Ascending aorta (tissue), 2 donors: ENCODE measurements around the gene HDHD3. TPM values are rescaled to one million over a fixed set of nuclear protein-coding genes. Genes with fewer than 3 reads are reported as not detected.

ENCODE experiments used
- DNase-seq, 2 donors: peaks; one replicate each; pipeline ENCODE4 v3.0.0-alpha.2; 2019; ENCODE audit warnings: low spot score in 2 of 2
- H3K27ac ChIP-seq, 2 donors: fragments of 200-600 bp; sonication (generic); one replicate each; pipeline ENCODE4 v1.5.1; 2016 to 2017; ENCODE audit warnings: mild to moderate bottlenecking in 1 of 2
- H3K27me3 ChIP-seq: fragments of 200-600 bp; sonication (generic); one replicate; pipeline ENCODE4 v1.5.1; 2017
- H3K36me3 ChIP-seq, 2 donors: fragments of 200-600 bp; sonication (generic); one replicate each; pipeline ENCODE4 v1.5.1; 2016
- H3K4me1 ChIP-seq, 2 donors: fragments of 200-600 bp; sonication (generic); one replicate each; pipeline ENCODE4 v1.5.1; 2016 to 2017; ENCODE audit warnings: mild to moderate bottlenecking in 1 of 2
- H3K4me3 ChIP-seq, 2 donors: fragments of 200-600 bp; sonication (generic); one replicate each; pipeline ENCODE4 v1.5.1; 2016 to 2017; ENCODE audit warnings: mild to moderate bottlenecking in 1 of 2
- H3K9me3 ChIP-seq, 2 donors: fragments of 200-600 bp; sonication (generic); one replicate each; pipeline ENCODE4 v1.5.1; 2016
- intact Hi-C: fragments of 100-400 bp; cut with DNase I; formaldehyde crosslinking; loops from one replicate; pipeline ENCODE4 v1.15.1; 2023
- total RNA-seq: library from RNA; depleted of rRNA; stranded (reverse); fragments of >200 nt; gene quantifications from one replicate; pipeline ENCODE4 v1.1.0, GENCODE V29; 2016
- TF ChIP-seq, protein P1 (sequence below), 3 experiments: fragments of 200-600 bp in 2 of 3; fragments of 450-650 bp in 1 of 3; sonication (generic) in 2 of 3; IDR thresholded peaks; one replicate each; pipeline ENCODE4 v1.5.1; 2016 to 2019; ENCODE audit warnings: antibody characterized with exemption in 3 of 3, mild to moderate bottlenecking in 1 of 3, moderate library complexity in 1 of 3

Gene HDHD3
- total RNA-seq, 1 donor from 2014 or later: 16.5 TPM

DNA sequence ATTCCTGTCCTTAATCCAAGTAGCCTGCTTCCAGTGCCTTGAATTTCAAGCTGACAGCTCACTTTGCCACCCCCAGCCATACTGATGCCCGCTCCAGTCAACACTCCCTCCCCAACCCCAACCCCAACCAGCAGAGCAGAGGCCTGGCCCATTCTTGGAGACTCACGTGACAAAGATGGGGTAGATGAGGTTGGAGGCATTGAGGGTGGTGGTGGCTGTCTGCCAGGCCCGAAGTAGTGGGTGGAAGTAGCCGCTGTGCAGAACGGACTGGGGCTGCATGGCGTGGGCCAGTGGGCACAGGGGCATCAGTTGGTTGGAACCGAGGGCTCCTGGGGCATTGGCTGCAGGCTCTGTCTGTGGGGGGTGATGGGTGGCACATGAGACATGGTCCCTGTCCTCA lies 16.5 kb upstream of the HDHD3 start:
- peaks cover 41 to 47% of the 10 kb centered on the region in 2 donors for H3K36me3 ChIP-seq
- intact Hi-C loops: no loop called here
- H3K27ac ChIP-seq: no peak overlapping the region
- TF ChIP-seq, protein P1, sequence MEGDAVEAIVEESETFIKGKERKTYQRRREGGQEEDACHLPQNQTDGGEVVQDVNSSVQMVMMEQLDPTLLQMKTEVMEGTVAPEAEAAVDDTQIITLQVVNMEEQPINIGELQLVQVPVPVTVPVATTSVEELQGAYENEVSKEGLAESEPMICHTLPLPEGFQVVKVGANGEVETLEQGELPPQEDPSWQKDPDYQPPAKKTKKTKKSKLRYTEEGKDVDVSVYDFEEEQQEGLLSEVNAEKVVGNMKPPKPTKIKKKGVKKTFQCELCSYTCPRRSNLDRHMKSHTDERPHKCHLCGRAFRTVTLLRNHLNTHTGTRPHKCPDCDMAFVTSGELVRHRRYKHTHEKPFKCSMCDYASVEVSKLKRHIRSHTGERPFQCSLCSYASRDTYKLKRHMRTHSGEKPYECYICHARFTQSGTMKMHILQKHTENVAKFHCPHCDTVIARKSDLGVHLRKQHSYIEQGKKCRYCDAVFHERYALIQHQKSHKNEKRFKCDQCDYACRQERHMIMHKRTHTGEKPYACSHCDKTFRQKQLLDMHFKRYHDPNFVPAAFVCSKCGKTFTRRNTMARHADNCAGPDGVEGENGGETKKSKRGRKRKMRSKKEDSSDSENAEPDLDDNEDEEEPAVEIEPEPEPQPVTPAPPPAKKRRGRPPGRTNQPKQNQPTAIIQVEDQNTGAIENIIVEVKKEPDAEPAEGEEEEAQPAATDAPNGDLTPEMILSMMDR (IDR thresholded peaks at IDR 0.05): no peak
- H3K27me3 ChIP-seq: no peaks in the 10 kb centered on the region
- peaks cover 0 to 2% of the 10 kb centered on the region in 2 donors for H3K4me1 ChIP-seq
- H3K4me3 ChIP-seq: no peak overlapping the region
- no peaks in the 10 kb centered on the region for H3K9me3 ChIP-seq
- DNase-seq: no peak

DNA sequence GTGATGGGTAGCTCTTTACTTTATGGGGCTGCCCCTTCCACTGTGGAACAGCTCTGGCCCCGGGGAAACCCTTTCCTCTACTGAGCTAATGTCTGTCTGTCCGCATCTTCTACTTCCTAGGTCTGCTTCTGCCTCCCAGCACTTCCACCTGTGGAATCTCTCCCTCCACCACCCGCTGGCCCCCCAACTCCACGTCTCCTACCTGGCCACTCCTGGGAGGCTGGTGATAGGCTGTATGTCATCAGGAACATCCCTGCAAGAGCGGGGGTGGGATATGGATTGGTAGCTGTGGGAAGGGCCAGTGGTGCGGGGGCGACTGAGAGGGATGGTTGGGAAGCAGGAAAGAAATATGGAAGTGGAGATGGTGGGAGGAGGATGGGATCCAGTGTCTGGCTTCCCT lies 15.1 kb upstream of the HDHD3 start:
- H3K4me3 ChIP-seq: no peak overlapping the region
- no peak for DNase-seq
- TF ChIP-seq, protein P1 (IDR thresholded peaks at IDR 0.05): no peak
- intact Hi-C loops: no loop called here
- H3K36me3 ChIP-seq: peaks cover 47 to 60% of the 10 kb centered on the region in 2 donors
- H3K27ac ChIP-seq: no peak overlapping the region
- no peaks in the 10 kb centered on the region for H3K4me1 ChIP-seq
- H3K27me3 ChIP-seq: no peaks in the 10 kb centered on the region
- no peaks in the 10 kb centered on the region for H3K9me3 ChIP-seq

DNA sequence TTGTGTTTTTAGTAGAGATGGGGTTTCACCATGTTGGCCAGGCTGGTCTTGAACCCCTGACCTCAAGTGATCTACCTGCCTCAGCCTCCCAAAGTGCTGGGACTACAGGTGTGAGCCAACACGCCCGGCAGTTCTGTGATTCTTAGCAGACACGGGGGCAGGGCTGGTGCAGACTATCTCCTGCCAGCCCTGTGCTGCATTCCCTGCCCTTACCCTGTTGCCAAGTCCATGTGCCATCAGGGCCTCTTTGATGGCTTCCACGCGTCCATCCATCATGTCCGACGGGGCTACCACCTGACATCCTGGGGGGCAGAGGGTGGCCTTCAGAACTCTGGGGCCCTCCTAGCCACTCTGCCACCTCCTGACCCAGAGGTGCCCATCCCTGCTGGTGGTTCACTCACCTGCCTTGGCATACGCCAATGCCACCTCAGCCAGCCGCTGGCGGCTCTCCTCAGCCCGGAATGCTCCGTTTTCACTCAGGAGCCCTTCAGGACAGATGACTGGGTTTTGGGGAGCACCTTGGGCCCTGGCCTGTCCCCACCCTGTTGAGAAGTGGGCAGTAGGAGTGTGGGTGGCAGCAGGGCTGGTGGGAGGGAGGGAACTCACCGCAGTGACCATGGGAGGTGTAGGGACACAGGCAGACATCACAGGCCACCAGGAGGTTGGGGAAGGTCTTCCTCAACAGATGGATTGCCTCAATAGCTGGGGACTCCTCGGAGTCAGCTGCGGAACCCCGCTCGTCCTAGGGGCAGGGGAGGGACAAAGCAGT lies 13.6 kb upstream of the HDHD3 start:
- Histone ChIP-seq H3K4me1 (no peaks in the 10 kb centered on the region), H3K36me3 (peaks cover 47 to 66% of the 10 kb centered on the region in 2 donors), H3K4me3 (no peak overlapping the region), H3K27me3 (no peaks in the 10 kb centered on the region), H3K27ac (no peak overlapping the region), H3K9me3 (no peaks in the 10 kb centered on the region)
- no peak for DNase-seq
- intact Hi-C loops: no loop called here
- TF ChIP-seq, protein P1 (IDR thresholded peaks at IDR 0.05): no peak

GRCh38 chr9:113389451-113389850 lies 12.7 kb upstream of the HDHD3 start:
- Histone ChIP-seq H3K9me3 (no peaks in the 10 kb centered on the region), H3K27me3 (no peaks in the 10 kb centered on the region), H3K36me3 (peaks cover 47 to 66% of the 10 kb centered on the region in 2 donors), H3K4me1 (no peaks in the 10 kb centered on the region), H3K4me3 (no peak overlapping the region), H3K27ac (no peak overlapping the region)
- intact Hi-C loops: no loop called here
- no peak for DNase-seq
- TF ChIP-seq, protein P1 (IDR thresholded peaks at IDR 0.05): no peak

GRCh38 chr9:113388833-113389232 lies 12.0 kb upstream of the HDHD3 start:
- DNase-seq: no peak
- H3K4me3 ChIP-seq: no peak overlapping the region
- no peaks in the 10 kb centered on the region for H3K27me3 ChIP-seq
- peaks cover 47 to 66% of the 10 kb centered on the region in 2 donors for H3K36me3 ChIP-seq
- intact Hi-C loops: no loop called here
- TF ChIP-seq, protein P1 (IDR thresholded peaks at IDR 0.05): no peak
- H3K4me1 ChIP-seq: no peaks in the 10 kb centered on the region
- no peak overlapping the region for H3K27ac ChIP-seq
- no peaks in the 10 kb centered on the region for H3K9me3 ChIP-seq
